Measurements from ENCODE around the gene FXYD1.

FXYD1 gene

GRCh38 chr19:35134601-35135242 is 3.9 kb upstream of the FXYD1 start, which contains the start of gene LGI4:
Gene LGI4 (minus strand): TSS chr19:35135059. CDS start chr19:35134680, 379 bp downstream.
- TF ChIP-seq CTCF (IDR thresholded peaks at IDR 0.05): no peak
- Histone ChIP-seq H3K4me1 (ENCODE audit: control insufficient read depth in 1 of 2, insufficient read depth in 1 of 2, low read depth in 1 of 2, low read length in 1 of 2) (peaks cover 9 to 16% of the 10 kb centered on the region in 2 experiments), H3K27me3 (no peaks in the 10 kb centered on the region), H3K36me3 (no peaks in the 10 kb centered on the region), H3K27ac (no peak within 1 kb of the TSS), H3K9me3 (no peaks in the 10 kb centered on the region), H3K4me3 (ENCODE audit: low read depth in 1 of 2, low read length in 1 of 2) (no peak within 1 kb of the TSS)

GRCh38 chr19:35135389-35135909 is 3.2 kb upstream of the FXYD1 start:
- Histone ChIP-seq H3K4me3 (ENCODE audit: low read depth in 1 of 2, low read length in 1 of 2) (no peak overlapping the region), H3K4me1 (ENCODE audit: control insufficient read depth in 1 of 2, insufficient read depth in 1 of 2, low read depth in 1 of 2, low read length in 1 of 2) (peaks cover 9 to 23% of the 10 kb centered on the region in 2 experiments), H3K27me3 (peaks cover 5% of the 10 kb centered on the region), H3K27ac (no peak overlapping the region), H3K9me3 (no peaks in the 10 kb centered on the region), H3K36me3 (no peaks in the 10 kb centered on the region)
- peak; percentile 73 for TF ChIP-seq CTCF (IDR thresholded peaks at IDR 0.05)

- no peaks in the 10 kb centered on the region for H3K36me3 ChIP-seq
- TF ChIP-seq CTCF (IDR thresholded peaks at IDR 0.05): no peak
- no peak overlapping the region for H3K4me3 ChIP-seq (ENCODE audit: low read depth in 1 of 2, low read length in 1 of 2)
- H3K9me3 ChIP-seq: no peaks in the 10 kb centered on the region
- H3K27ac ChIP-seq: no peak overlapping the region
- peaks cover 12% of the 10 kb centered on the region for H3K27me3 ChIP-seq
- H3K4me1 ChIP-seq (ENCODE audit: control insufficient read depth in 1 of 2, insufficient read depth in 1 of 2, low read depth in 1 of 2, low read length in 1 of 2): peaks cover 15 to 29% of the 10 kb centered on the region in 2 experiments
Observed at GRCh38 chr19:35136231-35136630, 2.4 kb upstream of the FXYD1 start.

- H3K27ac ChIP-seq: no peak overlapping the region
- no peaks in the 10 kb centered on the region for H3K36me3 ChIP-seq
- peaks cover 23 to 35% of the 10 kb centered on the region in 2 experiments for H3K4me1 ChIP-seq (ENCODE audit: control insufficient read depth in 1 of 2, insufficient read depth in 1 of 2, low read depth in 1 of 2, low read length in 1 of 2)
- no peak for TF ChIP-seq CTCF (IDR thresholded peaks at IDR 0.05)
- H3K27me3 ChIP-seq: peaks cover 21% of the 10 kb centered on the region
- H3K9me3 ChIP-seq: no peaks in the 10 kb centered on the region
- no peak overlapping the region for H3K4me3 ChIP-seq (ENCODE audit: low read depth in 1 of 2, low read length in 1 of 2)
Observed at GRCh38 chr19:35136977-35137702, 1.5 kb upstream of the FXYD1 start.

GRCh38 chr19:35140207-35140961 is 1.8 kb downstream of the FXYD1 start:
- H3K36me3 ChIP-seq: no peaks in the 10 kb centered on the region
- H3K27me3 ChIP-seq: peaks cover 54% of the 10 kb centered on the region
- peaks cover 35 to 40% of the 10 kb centered on the region in 2 experiments for H3K4me1 ChIP-seq (ENCODE audit: control insufficient read depth in 1 of 2, insufficient read depth in 1 of 2, low read depth in 1 of 2, low read length in 1 of 2)
- peak overlapping the region in 1 of 2 experiments; percentile 45 for H3K4me3 ChIP-seq (ENCODE audit: low read depth in 1 of 2, low read length in 1 of 2)
- H3K9me3 ChIP-seq: no peaks in the 10 kb centered on the region
- no peak overlapping the region for H3K27ac ChIP-seq
- no peak for TF ChIP-seq CTCF (IDR thresholded peaks at IDR 0.05)
